ENCODE measurements around the gene SRD5A2.

GRCh38 chr2:31476511-31477180, 104.1 kb downstream of the SRD5A2 start:
- no peak for TF ChIP-seq EZH2phosphoT487 (IDR thresholded peaks at IDR 0.05)
- TF ChIP-seq CTCF (IDR thresholded peaks at IDR 0.05), result no peak

Data from neural progenitor cell (in vitro differentiated cells).